Kidney capillary endothelial cell (primary cell): ENCODE measurements around the gene PRSS57.
A peak's percentile ranks its signal among the peaks of the same experiment; 100 is the strongest.
"Not testable (repeated sequence)": the region's sequence is repeated elsewhere in the genome, so short reads cannot be mapped to it uniquely, and the experiment has no call there.

Experiments
- DNase-seq: peaks from one replicate; pipeline ENCODE4 v3.0.0-alpha.2; 2018; ENCODE audit warnings: low spot score

PRSS57 gene

GRCh38 chr19:695352-695949 lies at the start of gene PRSS57:
PRSS57 (minus strand) TSS chr19:695452; CDS start chr19:695430, 22 bp downstream.
- DNase-seq: no peak

- DNase-seq: no peak
Observed at GRCh38 chr19:743168-743687, 48.0 kb upstream of the PRSS57 start.

- DNase-seq: no peak
Observed at GRCh38 chr19:742540-743075, 47.4 kb upstream of the PRSS57 start.

DNA sequence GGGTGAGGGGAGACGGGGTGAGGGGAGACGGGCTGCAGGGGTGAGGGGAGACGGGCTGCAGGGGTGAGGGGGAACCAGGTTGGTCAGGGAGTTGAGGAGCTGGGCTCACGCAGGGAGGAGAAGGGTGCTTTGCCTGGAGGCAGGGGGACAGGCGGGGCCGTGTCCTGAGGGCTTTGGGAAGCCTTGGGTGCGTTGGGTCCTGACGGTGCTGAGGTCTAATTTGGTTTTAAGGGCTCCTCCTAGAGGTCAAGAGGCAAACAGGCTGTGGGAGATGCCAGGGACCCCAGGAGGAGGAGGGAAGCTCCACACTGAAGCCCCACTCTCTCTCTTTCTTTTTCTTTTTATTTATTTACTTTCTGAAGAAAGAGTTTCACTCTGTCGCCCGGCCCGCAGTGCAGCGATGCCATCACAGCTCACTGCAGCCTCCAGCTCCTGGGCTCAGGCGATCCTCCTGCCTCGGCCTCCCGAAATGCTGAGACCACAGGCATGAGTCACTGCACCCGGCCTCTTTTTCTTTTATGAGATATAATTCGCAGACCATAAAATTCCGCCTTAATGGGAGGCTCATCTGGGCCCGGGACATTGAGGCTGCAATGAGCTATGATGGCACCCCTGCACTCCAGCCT lies 46.4 kb upstream of the PRSS57 start:
- no peak for DNase-seq

DNA sequence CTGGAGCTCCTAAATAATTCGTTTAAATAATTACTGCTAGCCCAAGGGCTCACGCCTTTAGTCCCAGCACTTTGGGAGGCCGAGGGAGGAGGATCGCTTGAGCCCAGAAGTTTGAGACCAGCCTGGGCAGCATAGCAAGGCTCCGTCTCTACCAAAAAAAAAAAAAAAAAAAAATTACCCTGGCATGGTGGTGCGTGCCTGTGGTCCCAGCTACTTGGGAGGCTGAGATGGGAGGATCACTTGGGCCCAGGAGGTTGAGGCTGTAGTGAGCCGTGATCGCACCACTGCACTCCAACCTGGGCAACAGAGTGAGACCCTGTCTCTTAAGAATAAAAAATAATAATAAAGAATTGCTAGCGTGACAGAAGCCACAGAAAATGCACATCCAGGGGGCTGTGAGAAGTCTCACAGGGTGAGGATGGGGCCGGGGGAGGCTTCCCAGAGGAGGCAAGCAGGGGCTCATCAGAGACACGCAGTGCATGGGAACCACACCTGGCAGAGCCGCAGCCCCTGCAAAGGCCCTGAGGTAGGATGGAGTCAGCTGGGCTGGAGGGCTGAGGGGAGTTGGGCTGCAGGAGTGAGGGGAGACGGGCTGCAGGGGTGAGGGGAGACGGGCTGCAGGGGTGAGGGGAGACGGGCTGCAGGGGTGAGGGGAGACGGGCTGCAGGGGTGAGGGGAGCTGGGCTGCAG lies 45.7 kb upstream of the PRSS57 start:
- DNase-seq: not testable (repeated sequence)

DNA sequence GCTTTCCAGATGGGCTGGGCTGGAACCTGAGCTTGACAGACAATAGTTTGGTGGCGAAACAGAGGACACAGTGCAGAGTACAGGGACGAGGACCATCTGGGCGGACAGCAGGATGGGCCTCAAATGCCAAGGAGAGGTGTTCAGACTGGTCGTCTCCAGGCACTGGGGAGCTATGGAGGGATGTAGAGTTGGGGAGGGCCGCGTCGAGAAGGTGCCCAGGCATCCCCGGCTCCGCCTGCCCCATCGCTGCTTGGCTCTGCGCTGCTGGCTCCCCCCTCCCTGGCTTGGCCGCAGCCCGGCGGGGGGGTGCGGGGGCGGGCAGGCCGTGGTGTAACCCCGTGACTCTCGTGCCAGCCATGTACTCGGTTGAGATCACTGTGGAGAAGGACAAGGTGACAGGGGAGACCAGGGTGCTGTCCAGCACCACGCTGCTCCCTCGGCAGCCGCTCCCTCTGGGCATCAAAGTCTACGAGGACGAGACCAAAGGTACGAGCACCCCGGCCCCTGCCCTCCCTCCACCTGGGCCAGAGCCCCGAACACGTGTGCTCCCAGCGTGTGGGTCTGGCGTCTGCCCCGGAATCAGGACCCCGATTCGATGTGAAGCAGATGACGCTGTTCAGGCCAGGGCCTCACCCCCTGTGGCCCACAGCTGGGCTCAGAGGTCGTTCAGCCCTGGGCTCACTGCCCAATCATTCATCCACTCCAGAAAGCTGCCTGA lies 44.9 kb upstream of the PRSS57 start:
- DNase-seq: no peak

- no peak for DNase-seq
Observed at GRCh38 chr19:738509-739128, 43.4 kb upstream of the PRSS57 start.

DNA sequence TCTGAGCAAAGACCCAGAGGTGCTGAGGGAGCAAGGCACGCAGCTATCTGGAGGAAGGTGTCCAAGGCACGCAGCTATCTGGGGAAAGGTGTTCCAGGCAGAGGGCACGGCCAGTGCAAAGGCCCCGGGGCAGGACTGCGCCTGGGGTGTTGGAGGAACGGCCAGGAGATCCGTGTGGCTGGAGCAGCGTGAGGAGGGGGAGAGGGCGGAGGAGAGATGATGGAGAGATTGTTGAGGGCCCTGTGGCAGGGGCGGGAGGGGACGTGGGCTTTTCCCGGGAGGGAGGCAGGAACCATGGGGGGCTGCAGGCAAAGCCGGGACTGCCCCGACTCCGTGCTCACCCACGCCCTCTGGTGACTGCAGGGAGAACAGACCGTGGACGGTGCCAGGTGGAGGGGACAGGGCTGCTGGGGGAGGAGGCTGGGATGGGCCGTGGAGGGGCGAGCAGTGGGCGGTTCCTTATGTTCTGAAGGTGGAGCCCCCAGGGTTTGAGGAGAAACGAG lies 42.4 kb upstream of the PRSS57 start:
- peak; percentile 42 for DNase-seq

GRCh38 chr19:736125-736524 lies 40.9 kb upstream of the PRSS57 start:
- no peak for DNase-seq

- DNase-seq: no peak
Observed at GRCh38 chr19:734716-735115, 39.5 kb upstream of the PRSS57 start.

DNA sequence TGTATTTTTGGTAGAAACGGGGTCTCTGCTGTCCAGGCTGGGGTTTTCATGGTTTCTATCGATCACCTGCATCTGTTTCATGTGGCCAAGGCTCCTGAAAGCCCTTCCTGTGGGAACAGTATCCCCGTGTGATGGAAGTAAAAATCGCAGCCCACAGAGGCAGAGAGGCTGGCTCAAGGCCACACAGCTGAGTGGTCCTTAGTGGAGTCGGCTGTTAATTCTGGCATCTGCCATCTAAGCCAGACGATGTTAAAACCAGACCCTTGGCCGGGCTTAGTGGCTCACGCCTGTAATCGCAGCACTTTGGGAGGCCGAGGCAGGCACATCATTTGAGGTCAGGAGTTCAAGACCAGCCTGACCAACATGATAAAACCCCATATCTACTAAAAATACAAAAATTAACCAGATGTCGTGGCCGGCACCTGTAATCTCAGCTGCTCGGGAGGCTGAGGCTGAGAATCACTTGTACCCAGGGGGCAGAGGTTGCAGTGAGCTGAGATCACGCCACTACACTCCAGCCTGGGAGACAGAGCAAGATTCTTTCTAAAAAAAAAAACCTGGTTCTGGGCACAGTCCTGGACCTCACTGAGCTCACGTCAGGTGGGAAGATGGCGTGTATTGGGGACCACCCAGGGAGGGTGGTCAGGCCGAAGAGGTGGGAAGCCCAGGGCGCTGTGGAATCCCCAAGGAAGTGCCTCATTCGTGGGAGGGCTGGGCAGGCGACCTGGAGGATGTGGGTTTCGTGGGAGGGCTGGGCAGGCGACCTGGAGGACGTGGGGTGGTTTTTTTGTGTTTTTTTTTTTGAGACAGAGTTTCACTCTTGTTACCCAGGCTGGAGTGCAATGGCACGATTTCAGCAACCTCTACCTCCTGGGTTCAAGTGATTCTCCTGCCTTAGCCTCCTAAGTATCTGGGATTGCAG lies 37.2 kb upstream of the PRSS57 start:
- DNase-seq: no peak

DNA sequence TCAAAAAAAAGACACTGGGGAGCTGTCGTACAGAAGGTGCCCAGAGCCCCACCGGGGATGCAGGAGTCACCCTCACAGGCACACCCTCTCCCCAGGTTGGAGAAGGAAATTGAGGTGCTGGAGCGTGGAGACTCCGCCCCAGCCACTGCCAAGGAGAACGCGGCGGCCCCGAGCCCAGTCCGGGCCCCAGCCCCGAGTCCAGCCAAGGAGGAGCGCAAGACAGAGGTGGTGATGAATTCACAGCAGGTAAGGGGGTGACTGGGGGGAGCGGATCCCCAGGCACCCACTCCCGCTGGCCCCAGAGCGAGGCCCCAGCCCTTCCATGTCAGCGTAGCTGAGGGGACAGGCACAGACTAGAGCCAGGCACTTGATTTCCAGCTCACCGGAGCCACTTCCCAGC lies 35.7 kb upstream of the PRSS57 start:
- DNase-seq: no peak

DNA sequence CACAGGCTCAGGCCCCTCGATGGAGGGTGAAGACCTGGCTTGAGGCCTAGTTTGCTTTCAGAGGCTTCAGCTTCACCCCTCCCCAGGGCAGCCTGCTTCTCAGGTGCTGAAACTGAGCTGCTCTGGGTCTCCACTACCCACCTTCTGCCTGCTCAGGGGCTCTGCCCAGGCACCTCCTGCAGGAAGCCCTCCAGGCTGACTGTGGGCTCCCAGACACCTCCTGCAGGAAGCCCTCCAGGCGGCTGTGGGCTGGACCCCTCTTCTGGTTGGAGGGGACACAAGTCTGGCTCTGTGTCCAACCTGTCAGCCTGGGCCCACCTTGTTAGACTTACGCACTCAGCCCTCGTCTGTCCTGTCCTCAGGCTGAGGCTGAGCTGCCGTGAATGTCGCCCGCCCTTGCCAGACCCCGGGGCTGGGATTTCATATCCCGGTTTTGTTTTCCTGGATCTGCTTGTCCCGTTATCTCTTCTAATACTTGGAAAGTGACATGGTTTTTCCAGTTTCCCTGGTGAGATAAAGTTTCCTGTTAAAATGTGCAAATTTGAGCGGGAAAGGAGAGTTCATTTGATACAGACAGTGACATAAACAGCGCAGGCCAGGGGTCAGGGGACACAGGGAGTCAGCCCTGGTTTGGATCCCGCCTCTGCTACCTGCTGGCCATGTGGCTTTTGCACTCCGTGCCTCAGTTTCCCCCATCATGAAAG lies 34.9 kb upstream of the PRSS57 start:
- no peak for DNase-seq

- not testable (repeated sequence) for DNase-seq
Observed at GRCh38 chr19:729564-729963, 34.3 kb upstream of the PRSS57 start.

DNA sequence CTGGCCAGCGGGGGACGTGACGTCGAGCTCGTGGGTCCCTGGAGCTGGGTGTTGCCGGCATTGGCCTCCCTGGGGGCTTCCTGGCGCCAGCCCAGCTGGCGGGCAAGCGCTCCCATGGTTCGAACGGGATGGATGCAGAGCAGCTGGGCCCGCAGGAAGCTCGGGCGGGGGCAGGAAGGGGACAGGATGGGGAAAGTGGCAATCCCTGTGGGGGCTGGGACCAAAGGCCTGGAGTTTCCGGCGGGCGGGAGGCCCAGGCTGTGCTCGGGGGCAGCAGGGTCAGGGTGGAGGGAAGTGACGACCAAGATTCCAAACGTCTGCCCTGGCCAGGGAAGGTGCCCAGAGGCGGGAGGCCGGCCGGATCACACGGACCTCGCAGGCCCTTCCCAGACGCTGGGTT lies 32.8 kb upstream of the PRSS57 start:
- peak; percentile 92 for DNase-seq

GRCh38 chr19:726993-727956 lies 32.0 kb upstream of the PRSS57 start:
- no peak for DNase-seq

DNA sequence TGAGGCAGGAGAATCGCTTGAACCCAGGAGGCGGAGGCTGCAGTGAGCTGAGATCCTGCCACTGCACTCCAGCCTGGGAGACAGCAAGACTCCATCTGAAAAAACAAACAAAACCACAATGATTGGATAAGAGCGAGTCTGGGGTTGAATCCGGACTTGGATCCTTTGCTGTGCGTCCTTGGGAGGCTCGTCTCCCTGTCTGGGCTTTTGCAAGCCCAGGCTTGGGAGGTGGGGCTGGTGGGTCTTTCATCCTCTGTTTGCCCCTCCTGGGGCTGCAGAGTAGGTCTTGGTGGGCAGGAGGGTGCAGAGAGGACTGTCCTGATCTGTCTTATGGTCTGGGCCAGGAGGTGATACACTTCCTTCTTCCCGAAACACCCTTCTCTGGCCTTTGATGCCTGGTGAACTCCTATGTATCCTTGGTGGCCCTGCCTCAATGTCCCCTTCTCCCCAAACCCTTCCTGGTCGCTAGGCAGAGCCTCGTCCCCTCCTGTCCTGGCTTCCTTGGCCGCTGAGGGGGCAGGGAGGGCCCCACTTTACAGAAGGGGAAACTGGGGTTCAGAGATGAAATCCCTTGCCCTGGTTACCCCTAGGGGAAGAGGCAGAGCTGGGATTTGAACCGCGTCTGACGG lies 30.3 kb upstream of the PRSS57 start:
- DNase-seq: no peak

DNA sequence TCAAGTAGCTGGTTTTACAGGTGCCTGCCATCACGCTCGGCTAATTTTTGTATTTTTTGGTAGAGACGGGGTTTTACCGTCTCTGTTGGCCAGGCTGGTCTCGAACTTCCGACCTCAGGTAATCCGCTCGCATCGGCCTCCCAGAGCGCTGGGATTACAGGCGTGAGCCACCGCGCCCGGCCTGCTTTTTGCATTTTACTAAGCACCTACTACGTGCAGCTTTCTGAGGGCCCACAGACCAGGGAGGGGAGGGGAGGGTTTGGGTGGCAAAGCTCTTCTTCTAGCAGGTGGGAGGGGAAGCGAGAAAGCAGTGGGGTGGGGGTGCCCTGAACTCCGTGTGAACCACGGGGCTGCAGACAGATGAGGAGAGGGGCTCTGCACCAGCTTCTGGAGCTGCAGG lies 28.5 kb upstream of the PRSS57 start:
- DNase-seq: no peak
